Fibroblast of villous mesenchyme (primary cell): ENCODE results near the gene PAQR8. TPM values are rescaled to one million over a fixed set of nuclear protein-coding genes. Genes with fewer than 3 reads are reported as not detected.

Source experiments
- DNase-seq: peaks from one replicate; pipeline ENCODE4 v3.0.0-alpha.2; 2010; ENCODE audit warnings: low read depth
- H3K4me3 ChIP-seq: 2 replicates; pipeline ENCODE4 v1.5.1; 2011; ENCODE audit warnings: low read depth, mild to moderate bottlenecking, low read length
- CTCF ChIP-seq: IDR thresholded peaks from 2 replicates; pipeline ENCODE4 v1.5.1; 2012; ENCODE audit warnings: low read depth, mild to moderate bottlenecking, low read length; ENCODE audit not compliant: insufficient read depth
- total RNA-seq: library from RNA; depleted of rRNA; stranded (reverse); fragments of >200 nt; gene quantifications from 2 replicates; pipeline ENCODE4 v1.2.3, GENCODE V29; 2012

The PAQR8 gene
- total RNA-seq, 1 donor: 4.7 TPM

GRCh38 chr6:52392944-52393343 is 31.0 kb downstream of the PAQR8 start:
- no peak for TF ChIP-seq CTCF
- DNase-seq: peak; percentile 57
- H3K4me3 ChIP-seq: no peak overlapping the region

GRCh38 chr6:52393780-52394179 is 31.8 kb downstream of the PAQR8 start:
- DNase-seq: no peak
- TF ChIP-seq CTCF: no peak
- no peak overlapping the region for H3K4me3 ChIP-seq

GRCh38 chr6:52394251-52394666 is 32.3 kb downstream of the PAQR8 start:
- no peak for DNase-seq
- TF ChIP-seq CTCF: no peak
- H3K4me3 ChIP-seq: no peak overlapping the region

GRCh38 chr6:52395969-52396368 is 34.0 kb downstream of the PAQR8 start:
- no peak overlapping the region for H3K4me3 ChIP-seq
- DNase-seq: no peak
- no peak for TF ChIP-seq CTCF

- no peak overlapping the region for H3K4me3 ChIP-seq
- peak; percentile 90 for TF ChIP-seq CTCF
- DNase-seq: peak; percentile 70
Measured at GRCh38 chr6:52399511-52400312, 37.8 kb downstream of the PAQR8 start.

GRCh38 chr6:52400313-52401041 is 38.5 kb downstream of the PAQR8 start:
- no peak for TF ChIP-seq CTCF
- no peak for DNase-seq
- no peak overlapping the region for H3K4me3 ChIP-seq
